Ovary (tissue), 9 donors: ENCODE data around the gene ZSCAN25. TPM values are rescaled to one million over a fixed set of nuclear protein-coding genes. Genes with fewer than 3 reads are reported as not detected.
"Not testable (repeated sequence)": the region's sequence is repeated elsewhere in the genome, so short reads cannot be mapped to it uniquely, and the experiment has no call there.

Source experiments
- DNase-seq, 5 donors: peaks; one replicate each; pipeline ENCODE4 v3.0.0-alpha.2; 2019 to 2020
- H3K27ac ChIP-seq, 2 donors: fragments of 200-600 bp; one replicate each; pipeline versions ENCODE4 v1.5.1 to v1.8.0; 2019 to 2022
- H3K27me3 ChIP-seq: fragments of 200-600 bp; one replicate; pipeline ENCODE4 v1.8.0; 2022
- H3K36me3 ChIP-seq: fragments of 200-600 bp; sonication (generic); one replicate; pipeline ENCODE4 v1.5.1; 2019
- H3K4me1 ChIP-seq: one replicate; pipeline ENCODE4 v1.8.1; 2013; ENCODE audit warnings: mild to moderate bottlenecking, moderate library complexity; ENCODE audit not compliant: insufficient read depth
- H3K4me3 ChIP-seq: fragments of 200-600 bp; sonication (generic); one replicate; pipeline ENCODE4 v1.5.1; 2017
- H3K9me3 ChIP-seq, 2 donors: fragments of 200-600 bp in 1 of 2; sonication (generic) in 1 of 2; one replicate each; pipeline versions ENCODE4 v1.5.1 to v1.8.1; 2013 to 2019; ENCODE audit warnings: mild to moderate bottlenecking in 1 of 2, moderate library complexity in 1 of 2
- EP300 ChIP-seq: sonication (generic); formaldehyde crosslinking; IDR thresholded peaks from one replicate; pipeline ENCODE4 v1.6.1; 2017; ENCODE audit warnings: antibody characterized with exemption
- POLR2A ChIP-seq: fragments of 450-650 bp; IDR thresholded peaks from one replicate; pipeline ENCODE4 v1.6.1; 2017; ENCODE audit warnings: antibody characterized with exemption, mild to moderate bottlenecking, moderate library complexity
- WGBS, 3 donors: extraction: QIAGEN DNeasy Blood & Tissue Kit in 1 of 3; methylation state at CpG; one replicate each; pipeline versions ENCODE4 v1.1.5 to v1.1.7; 2013 to 2017; 5-methylcytosine and 5-hydroxymethylcytosine counted together
- intact Hi-C, 4 donors: fragments of 100-400 bp; cut with DNase I; formaldehyde crosslinking; loops; one replicate each; pipeline versions ENCODE4 v1.11.0 to v1.15.1; 2022 to 2023
- polyA plus RNA-seq, 2 donors: library from polyadenylated mRNA; stranded (reverse); fragments of 200-250 nt in 1 of 2; fragments of 350-450 nt in 1 of 2; fragmentation: Illumina TruSeq in 1 of 2; extraction: RNeasy Lipid Tissue Mini Kit (QIAGEN cat#74804) in 1 of 2; gene quantifications; one replicate each; pipeline ENCODE4 v1.2.3, GENCODE V29; 2013 to 2014
- total RNA-seq, 7 donors: library from RNA; depleted of rRNA in 2 of 7; stranded (reverse); fragments of >200 nt in 2 of 7; fragmentation: NEBNext Ultra II Directional in 3 of 7; extraction: Animal tissue kit (Norgen Biotek cat#: 25700) in 3 of 7; gene quantifications; one replicate each; pipeline versions ENCODE4 v1.1.0 to v1.2.4, GENCODE V29; 2016 to 2023
- TF ChIP-seq, protein P1 (sequence below), 3 donors: fragments of 450-650 bp in 2 of 3; fragments of 200-600 bp in 1 of 3; IDR thresholded peaks; one replicate each; pipeline versions ENCODE4 v1.5.1 to v1.8.0; 2016 to 2022; ENCODE audit warnings: antibody characterized with exemption in 3 of 3, mild to moderate bottlenecking in 1 of 3
- donor health status: DM: no; HTN: no; CAD: no; lungs with moderate emphysema.
- donor health status: DM: no; HTN: no; CAD: no.
- donor health status: Bipolar disorder and iron deficiency.
- donor health status: DM: yes; HTN: yes; CAD: no.
- donor health status: DM: no; HTN: no; CAD: no.
- donor health status: DM: yes; HTN: yes; CAD: no.

The ZSCAN25 gene
- total and polyA plus RNA-seq, 9 donors: 9.8 to 21.1 (median 17.3) TPM

DNA sequence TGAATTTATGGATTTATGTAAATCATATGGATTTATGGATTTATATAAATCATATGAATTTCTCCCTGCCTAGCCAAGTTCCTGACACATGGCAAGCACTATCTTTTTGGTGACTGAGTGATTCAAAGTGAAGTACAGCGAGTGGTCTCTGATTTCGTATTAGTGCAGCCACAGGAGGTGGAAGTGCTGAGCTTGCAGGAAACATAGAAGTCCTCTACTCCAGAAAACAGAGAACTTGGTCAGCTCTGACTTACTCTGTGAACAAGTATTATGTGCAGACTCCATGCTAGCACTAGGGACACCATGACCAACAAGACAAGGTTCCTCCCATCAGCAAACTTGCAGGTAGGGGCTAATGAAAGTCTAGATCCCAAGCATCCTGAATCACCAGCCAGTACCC is 34.5 kb downstream of the ZSCAN25 start:
- no peaks in the 10 kb centered on the region for H3K36me3 ChIP-seq
- 98 to 99% (median 98%) methylated on average over 2 of the region's 2 CpGs for WGBS, 3 donors
- H3K9me3 ChIP-seq: no peaks in the 10 kb centered on the region
- no peak overlapping the region for H3K4me3 ChIP-seq
- no peaks in the 10 kb centered on the region for H3K27me3 ChIP-seq
- H3K27ac ChIP-seq: no peak overlapping the region
- no peak for DNase-seq
- TF ChIP-seq EP300 (no peak), POLR2A (no peak)
- TF ChIP-seq, protein P1, sequence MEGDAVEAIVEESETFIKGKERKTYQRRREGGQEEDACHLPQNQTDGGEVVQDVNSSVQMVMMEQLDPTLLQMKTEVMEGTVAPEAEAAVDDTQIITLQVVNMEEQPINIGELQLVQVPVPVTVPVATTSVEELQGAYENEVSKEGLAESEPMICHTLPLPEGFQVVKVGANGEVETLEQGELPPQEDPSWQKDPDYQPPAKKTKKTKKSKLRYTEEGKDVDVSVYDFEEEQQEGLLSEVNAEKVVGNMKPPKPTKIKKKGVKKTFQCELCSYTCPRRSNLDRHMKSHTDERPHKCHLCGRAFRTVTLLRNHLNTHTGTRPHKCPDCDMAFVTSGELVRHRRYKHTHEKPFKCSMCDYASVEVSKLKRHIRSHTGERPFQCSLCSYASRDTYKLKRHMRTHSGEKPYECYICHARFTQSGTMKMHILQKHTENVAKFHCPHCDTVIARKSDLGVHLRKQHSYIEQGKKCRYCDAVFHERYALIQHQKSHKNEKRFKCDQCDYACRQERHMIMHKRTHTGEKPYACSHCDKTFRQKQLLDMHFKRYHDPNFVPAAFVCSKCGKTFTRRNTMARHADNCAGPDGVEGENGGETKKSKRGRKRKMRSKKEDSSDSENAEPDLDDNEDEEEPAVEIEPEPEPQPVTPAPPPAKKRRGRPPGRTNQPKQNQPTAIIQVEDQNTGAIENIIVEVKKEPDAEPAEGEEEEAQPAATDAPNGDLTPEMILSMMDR (IDR thresholded peaks at IDR 0.05): no peak
- no peaks in the 10 kb centered on the region for H3K4me1 ChIP-seq
- intact Hi-C loops: no loop called here

DNA sequence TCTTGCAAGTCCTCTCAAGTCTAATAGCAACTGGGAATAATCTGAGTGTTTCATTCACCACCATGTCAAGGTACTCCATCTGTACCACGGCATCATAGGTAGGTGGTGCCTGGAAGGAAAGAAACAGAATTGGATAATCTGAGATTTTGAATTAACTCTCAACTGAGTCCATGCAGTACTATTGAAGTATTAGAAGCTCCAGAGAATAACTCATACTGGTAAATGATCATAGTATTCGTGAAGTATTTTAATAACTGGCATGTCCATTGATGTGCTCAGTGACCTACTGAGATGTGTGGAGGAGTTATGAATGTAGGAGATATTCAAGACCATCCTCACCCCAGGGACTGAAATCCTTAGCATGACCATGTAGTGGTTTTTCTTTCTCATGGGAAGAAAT is 35.9 kb downstream of the ZSCAN25 start:
- Histone ChIP-seq H3K27me3 (no peaks in the 10 kb centered on the region), H3K9me3 (no peaks in the 10 kb centered on the region), H3K36me3 (no peaks in the 10 kb centered on the region), H3K27ac (no peak overlapping the region), H3K4me3 (no peak overlapping the region), H3K4me1 (no peaks in the 10 kb centered on the region)
- TF ChIP-seq, protein P1 (IDR thresholded peaks at IDR 0.05): no peak
- no peak for TF ChIP-seq EP300
- no peak for TF ChIP-seq POLR2A
- intact Hi-C loops: no loop called here
- no peak for DNase-seq
- WGBS, 3 donors: 95 to 97% (median 96%) methylated on average over 2 of the region's 2 CpGs

DNA sequence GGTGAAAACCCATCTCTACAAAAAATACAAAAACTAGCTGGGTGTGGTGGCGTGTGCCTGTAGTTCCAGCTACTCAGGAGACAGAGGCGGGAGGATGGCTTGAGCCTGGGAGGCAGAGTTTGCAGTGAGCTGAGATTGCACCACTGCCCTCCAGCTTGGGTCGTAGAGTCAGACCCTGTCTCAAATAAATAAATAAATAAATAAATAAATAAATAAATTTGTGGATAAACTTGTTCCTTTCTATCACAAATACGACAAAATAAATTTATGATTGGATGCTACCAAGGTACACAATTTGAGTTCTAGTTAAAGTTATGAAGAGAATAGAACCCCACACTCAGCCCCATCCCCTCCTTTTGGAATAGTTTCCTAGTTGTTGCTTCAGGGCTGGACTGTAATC is 36.5 kb downstream of the ZSCAN25 start:
- H3K4me3 ChIP-seq, H3K36me3 ChIP-seq, H3K4me1 ChIP-seq, H3K27ac ChIP-seq, H3K27me3 ChIP-seq, H3K9me3 ChIP-seq, DNase-seq, intact Hi-C loops: not testable (repeated sequence)
- 96 to 97% (median 97%) methylated on average over 4 of the region's 4 CpGs for WGBS, 3 donors

DNA sequence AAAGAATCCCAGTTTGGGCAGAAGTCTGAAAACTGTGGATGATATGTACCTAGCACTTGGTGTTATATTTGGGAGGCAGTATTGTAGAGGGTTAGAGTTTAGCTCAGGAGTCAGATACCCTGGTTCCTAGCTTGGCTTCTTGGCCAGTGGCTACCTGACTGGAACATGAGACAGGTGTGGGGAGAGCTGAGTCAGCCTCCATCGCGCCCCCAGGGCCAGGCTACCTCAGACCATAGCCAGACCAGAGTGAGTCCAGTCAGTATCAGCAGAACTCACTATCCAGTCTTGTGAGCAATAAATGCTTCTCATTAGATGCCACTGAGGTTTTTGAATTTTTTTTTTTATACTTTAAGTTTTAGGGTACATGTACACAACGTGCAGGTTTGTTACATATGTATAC is 37.0 kb downstream of the ZSCAN25 start:
- intact Hi-C loops: no loop called here
- 93 to 98% (median 96%) methylated on average over 3 of the region's 3 CpGs for WGBS, 3 donors
- DNase-seq: no peak

DNA sequence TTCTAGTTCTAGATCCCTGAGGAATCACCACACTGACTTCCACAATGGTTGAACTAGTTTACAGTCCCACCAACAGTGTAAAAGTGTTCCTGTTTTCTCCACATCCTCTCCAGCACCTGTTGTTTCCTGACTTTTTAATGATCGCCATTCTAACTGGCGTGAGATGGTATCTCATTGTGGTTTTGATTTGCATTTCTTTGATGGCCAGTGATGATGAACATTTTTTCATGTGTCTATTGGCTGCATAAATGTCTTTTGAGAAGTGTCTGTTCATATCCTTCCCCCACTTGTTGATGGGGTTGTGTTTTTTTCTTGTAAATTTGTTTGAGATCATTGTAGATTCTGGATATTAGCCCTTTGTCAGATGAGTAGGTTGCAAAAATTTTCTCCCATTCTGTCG is 37.9 kb downstream of the ZSCAN25 start:
- WGBS, 3 donors: 90 to 95% (median 94%) methylated on average over 2 to 3 of the region's 3 CpGs
- intact Hi-C loops: not testable (repeated sequence)

More for the DNA sequence above, 37.0 kb downstream of the ZSCAN25 start:
- Histone ChIP-seq H3K4me1 (no peaks in the 10 kb centered on the region), H3K4me3 (no peak overlapping the region), H3K9me3 (no peaks in the 10 kb centered on the region), H3K27ac (no peak overlapping the region), H3K27me3 (no peaks in the 10 kb centered on the region), H3K36me3 (no peaks in the 10 kb centered on the region)
- TF ChIP-seq EP300 (no peak), POLR2A (no peak)
- TF ChIP-seq, protein P1 (IDR thresholded peaks at IDR 0.05): no peak

DNA sequence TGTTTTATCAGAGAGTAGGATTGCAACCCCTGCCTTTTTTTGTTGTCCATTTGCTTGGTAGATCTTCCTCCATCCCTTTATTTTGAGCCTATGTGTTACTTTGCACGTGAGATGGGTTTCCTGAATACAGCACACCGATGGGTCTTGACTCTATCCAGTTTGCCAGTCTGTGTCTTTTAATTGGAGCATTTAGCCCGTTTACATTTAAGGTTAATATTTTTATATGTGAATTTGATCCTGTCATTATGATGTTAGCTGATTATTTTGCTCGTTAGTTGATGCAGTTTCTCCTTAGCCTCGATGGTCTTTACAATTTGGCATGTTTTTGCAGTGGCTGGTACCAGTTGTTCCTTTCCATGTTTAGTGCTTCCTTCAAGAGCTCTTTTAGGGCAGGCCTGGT is 41.1 kb downstream of the ZSCAN25 start:
- DNase-seq, H3K4me1 ChIP-seq, intact Hi-C loops, H3K9me3 ChIP-seq, H3K27ac ChIP-seq, H3K27me3 ChIP-seq, H3K36me3 ChIP-seq, H3K4me3 ChIP-seq: not testable (repeated sequence)
- WGBS, 3 donors: 84 to 93% (median 89%) methylated on average over 5 of the region's 5 CpGs

More for the DNA sequence above, 37.9 kb downstream of the ZSCAN25 start:
- not testable (repeated sequence) for H3K9me3 ChIP-seq, H3K36me3 ChIP-seq, H3K27me3 ChIP-seq, H3K4me1 ChIP-seq, DNase-seq, H3K27ac ChIP-seq, H3K4me3 ChIP-seq
